ENCODE results near the gene DDX54. TPM values are rescaled to one million over a fixed set of nuclear protein-coding genes. Genes with fewer than 3 reads are reported as not detected.

The DDX54 gene
- total RNA-seq, 6 experiments from 2014 or later = 60.1 to 71.0 (median 61.9) TPM

- no peaks in the 10 kb centered on the region for H3K9me3 Mint-ChIP-seq
Measured at GRCh38 chr12:113227686-113228391, 42.6 kb upstream of the DDX54 start.

GRCh38 chr12:113226696-113227568, 41.7 kb upstream of the DDX54 start:
- Mint-ChIP-seq H3K9me3 (no peaks in the 10 kb centered on the region), H3K4me3 (no peak overlapping the region), H3K27ac (no peak overlapping the region; the same call in 1 of the 2 replicates), H3K27me3 (ENCODE audit: insufficient read depth) (peaks cover 5% of the 10 kb centered on the region), H3K4me1 (ENCODE audit: low read depth) (peaks cover 37% of the 10 kb centered on the region), H3K36me3 (ENCODE audit: low read depth) (peaks cover 19% of the 10 kb centered on the region)
- DNase-seq = no peak
- no peak for TF ChIP-seq CTCF (IDR thresholded peaks at IDR 0.05)

More at GRCh38 chr12:113227686-113228391, 42.6 kb upstream of the DDX54 start:
- H3K36me3 Mint-ChIP-seq (ENCODE audit: low read depth) = peaks cover 19% of the 10 kb centered on the region
- H3K4me1 Mint-ChIP-seq (ENCODE audit: low read depth) = peaks cover 29% of the 10 kb centered on the region
- H3K4me3 Mint-ChIP-seq = no peak overlapping the region
- H3K27me3 Mint-ChIP-seq (ENCODE audit: insufficient read depth) = peaks cover 3% of the 10 kb centered on the region
- H3K27ac Mint-ChIP-seq = no peak overlapping the region
- no peak for TF ChIP-seq CTCF (IDR thresholded peaks at IDR 0.05)
- no peak for DNase-seq

GRCh38 chr12:113224955-113225354, 39.7 kb upstream of the DDX54 start:
- Mint-ChIP-seq H3K9me3 (no peaks in the 10 kb centered on the region), H3K4me1 (ENCODE audit: low read depth) (peaks cover 28% of the 10 kb centered on the region), H3K36me3 (ENCODE audit: low read depth) (peaks cover 2% of the 10 kb centered on the region; the same call in 1 of the 2 replicates), H3K27ac (no peak overlapping the region), H3K4me3 (no peak overlapping the region), H3K27me3 (ENCODE audit: insufficient read depth) (peaks cover 7% of the 10 kb centered on the region; the same call in 1 of the 2 replicates)
- TF ChIP-seq CTCF (IDR thresholded peaks at IDR 0.05) = no peak
- DNase-seq = no peak

- DNase-seq = peak; percentile 81
- Mint-ChIP-seq H3K4me1 (ENCODE audit: low read depth) (peaks cover 28% of the 10 kb centered on the region), H3K27me3 (ENCODE audit: insufficient read depth) (peaks cover 7% of the 10 kb centered on the region; the same call in 1 of the 2 replicates), H3K27ac (peak overlapping the region; percentile 89), H3K9me3 (no peaks in the 10 kb centered on the region), H3K36me3 (ENCODE audit: low read depth) (no peaks in the 10 kb centered on the region), H3K4me3 (peak overlapping the region; percentile 92)
- no peak for TF ChIP-seq CTCF (IDR thresholded peaks at IDR 0.05)
Measured at GRCh38 chr12:113222730-113223531, 37.7 kb upstream of the DDX54 start.

All from HFFc6 (cell line).